ENCODE measurements around the gene CAMKK2. TPM values are rescaled to one million over a fixed set of nuclear protein-coding genes. Genes with fewer than 3 reads are reported as not detected.
"Not testable (repeated sequence)": the region's sequence is repeated elsewhere in the genome, so short reads cannot be mapped to it uniquely, and the experiment has no call there.

Gene CAMKK2
- total and polyA plus RNA-seq, 2 donors (not counting 1 experiment from before 2014, with no cell fraction given), result 19.3 to 26.4 TPM

- no peaks in the 10 kb centered on the region for H3K79me2 ChIP-seq (ENCODE audit: control insufficient read depth, insufficient read depth, low read length)
- TF ChIP-seq CTCF (conservative IDR thresholded peaks at IDR 0.05 in 1 of 2, IDR thresholded peaks at IDR 0.05 in 1 of 2; ENCODE audit: low read depth in 1 of 2, low read length in 2 of 2), result no peak
- no peak for TF ChIP-seq EZH2 (IDR thresholded peaks at IDR 0.05; ENCODE audit: low read length, missing control alignments)
- H3K36me3 ChIP-seq (ENCODE audit: control insufficient read depth, insufficient read depth, low read length), result peaks cover 11% of the 10 kb centered on the region
- H3K4me2 ChIP-seq (ENCODE audit: extremely low read depth, insufficient read depth, low read length), result no peak overlapping the region
- no peak overlapping the region for H3K4me3 ChIP-seq (replicated peaks in 1 of 4; ENCODE audit: control extremely low read depth in 1 of 4, insufficient read depth in 1 of 4, low read depth in 3 of 4, low read length in 4 of 4)
- H2AFZ ChIP-seq (ENCODE audit: low read length), result no peak overlapping the region
- no peaks in the 10 kb centered on the region for H3K4me1 ChIP-seq (ENCODE audit: control insufficient read depth, extremely low read depth, insufficient read depth, low read length)
- H3K9me3 ChIP-seq (ENCODE audit: control insufficient read depth, insufficient read depth, low read depth, low read length), result no peaks in the 10 kb centered on the region
- no peaks in the 10 kb centered on the region for H4K20me1 ChIP-seq (ENCODE audit: control insufficient read depth, extremely low read depth, insufficient read depth, low read length)
- H3K27ac ChIP-seq (ENCODE audit: insufficient read depth, low read length), result no peak overlapping the region
- H3K9ac ChIP-seq (ENCODE audit: insufficient read depth, low read length), result no peak overlapping the region
- H3K27me3 ChIP-seq (ENCODE audit: control insufficient read depth, insufficient read depth, low read length), result no peaks in the 10 kb centered on the region
- no peak for DNase-seq (ENCODE audit: low read depth in 2 of 2)
These were observed 37.4 kb downstream of the CAMKK2 start for GRCh38 chr12:121259074-121259473.

DNA sequence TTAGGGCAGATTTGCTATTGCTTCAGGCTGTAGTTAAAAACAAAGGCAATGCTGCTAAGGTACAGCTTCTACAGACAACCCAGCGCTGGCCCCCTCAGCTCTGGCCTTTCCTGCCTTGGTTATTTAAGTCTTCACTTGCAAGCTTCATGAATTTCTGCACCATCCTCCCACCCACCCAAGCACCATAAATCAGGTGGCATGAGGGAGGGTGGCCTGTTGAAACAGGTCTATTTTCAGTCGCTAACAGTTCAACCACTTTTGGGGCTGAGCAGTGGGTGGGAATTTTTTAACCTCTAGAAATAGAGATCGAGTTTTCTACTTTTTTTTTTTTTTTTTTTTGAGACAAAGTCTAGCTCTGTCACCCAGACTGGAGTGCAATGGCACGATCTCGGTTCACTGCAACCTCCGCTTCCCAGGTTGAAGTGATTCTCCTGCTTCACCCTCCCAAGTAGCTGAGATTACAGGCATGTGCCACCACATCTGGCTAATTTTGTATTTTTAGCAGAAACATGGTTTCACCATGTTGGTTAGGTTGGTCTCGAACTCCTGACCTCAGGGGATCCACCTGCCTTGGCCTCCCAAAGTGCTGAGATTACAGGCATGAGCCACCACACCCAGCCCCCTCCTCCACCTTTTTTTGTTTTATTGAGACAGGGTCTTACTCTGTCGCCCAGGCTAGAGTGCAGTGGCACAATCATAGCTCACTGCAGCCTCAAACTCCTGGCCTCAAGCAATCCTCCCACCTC is 38.6 kb downstream of the CAMKK2 start:
- not testable (repeated sequence) for H3K27me3 ChIP-seq (ENCODE audit: control insufficient read depth, insufficient read depth, low read length); H3K4me3 ChIP-seq (replicated peaks in 1 of 4; ENCODE audit: control extremely low read depth in 1 of 4, insufficient read depth in 1 of 4, low read depth in 3 of 4, low read length in 4 of 4); H3K9me3 ChIP-seq (ENCODE audit: control insufficient read depth, insufficient read depth, low read depth, low read length)

GRCh38 chr12:121255433-121255832 is 41.1 kb downstream of the CAMKK2 start:
- Histone ChIP-seq H3K4me3 (replicated peaks in 1 of 4; ENCODE audit: control extremely low read depth in 1 of 4, insufficient read depth in 1 of 4, low read depth in 3 of 4, low read length in 4 of 4) (no peak overlapping the region), H3K4me2 (ENCODE audit: extremely low read depth, insufficient read depth, low read length) (no peak overlapping the region), H3K79me2 (ENCODE audit: control insufficient read depth, insufficient read depth, low read length) (no peaks in the 10 kb centered on the region), H3K9me3 (ENCODE audit: control insufficient read depth, insufficient read depth, low read depth, low read length) (no peaks in the 10 kb centered on the region), H3K36me3 (ENCODE audit: control insufficient read depth, insufficient read depth, low read length) (peaks cover 14% of the 10 kb centered on the region), H3K27ac (ENCODE audit: insufficient read depth, low read length) (no peak overlapping the region), H4K20me1 (ENCODE audit: control insufficient read depth, extremely low read depth, insufficient read depth, low read length) (no peaks in the 10 kb centered on the region), H2AFZ (ENCODE audit: low read length) (no peak overlapping the region), H3K9ac (ENCODE audit: insufficient read depth, low read length) (no peak overlapping the region), H3K27me3 (ENCODE audit: control insufficient read depth, insufficient read depth, low read length) (no peaks in the 10 kb centered on the region), H3K4me1 (ENCODE audit: control insufficient read depth, extremely low read depth, insufficient read depth, low read length) (no peaks in the 10 kb centered on the region)
- TF ChIP-seq CTCF (conservative IDR thresholded peaks at IDR 0.05 in 1 of 2, IDR thresholded peaks at IDR 0.05 in 1 of 2; ENCODE audit: low read depth in 1 of 2, low read length in 2 of 2) (no peak), EZH2 (IDR thresholded peaks at IDR 0.05; ENCODE audit: low read length, missing control alignments) (no peak)
- DNase-seq (ENCODE audit: low read depth in 2 of 2), result no peak

More for the DNA sequence above, 38.6 kb downstream of the CAMKK2 start:
- H4K20me1 ChIP-seq (ENCODE audit: control insufficient read depth, extremely low read depth, insufficient read depth, low read length); DNase-seq (ENCODE audit: low read depth in 2 of 2); H3K4me2 ChIP-seq (ENCODE audit: extremely low read depth, insufficient read depth, low read length); H3K4me1 ChIP-seq (ENCODE audit: control insufficient read depth, extremely low read depth, insufficient read depth, low read length); H3K9ac ChIP-seq (ENCODE audit: insufficient read depth, low read length); H3K27ac ChIP-seq (ENCODE audit: insufficient read depth, low read length); H2AFZ ChIP-seq (ENCODE audit: low read length); H3K79me2 ChIP-seq (ENCODE audit: control insufficient read depth, insufficient read depth, low read length): not testable (repeated sequence)
- peaks cover 10% of the 10 kb centered on the region for H3K36me3 ChIP-seq (ENCODE audit: control insufficient read depth, insufficient read depth, low read length)

Measured in fibroblast of lung (primary cell).